Measurements from ENCODE around the gene NRXN3.

NRXN3 gene

DNA sequence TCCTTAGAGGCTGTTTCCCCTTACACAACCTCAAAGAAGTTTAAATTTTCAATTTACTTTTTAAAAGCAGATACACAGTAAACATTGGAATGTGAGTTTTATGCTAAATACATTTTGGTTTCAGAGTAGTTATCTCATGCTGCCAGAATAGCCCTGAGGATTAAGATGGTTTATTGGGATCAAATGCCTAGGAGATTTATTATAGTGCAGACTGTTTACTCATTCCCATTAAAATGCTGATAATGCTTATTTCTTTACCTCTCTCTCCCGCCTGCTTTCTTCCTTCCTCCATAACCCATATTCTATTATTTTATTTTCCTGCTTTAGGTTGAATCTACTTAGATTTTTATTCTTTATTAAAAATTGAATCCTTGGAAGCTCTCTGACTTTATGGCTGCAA is 1701.0 kb downstream of the NRXN3 start:
- TF ChIP-seq, protein P1, sequence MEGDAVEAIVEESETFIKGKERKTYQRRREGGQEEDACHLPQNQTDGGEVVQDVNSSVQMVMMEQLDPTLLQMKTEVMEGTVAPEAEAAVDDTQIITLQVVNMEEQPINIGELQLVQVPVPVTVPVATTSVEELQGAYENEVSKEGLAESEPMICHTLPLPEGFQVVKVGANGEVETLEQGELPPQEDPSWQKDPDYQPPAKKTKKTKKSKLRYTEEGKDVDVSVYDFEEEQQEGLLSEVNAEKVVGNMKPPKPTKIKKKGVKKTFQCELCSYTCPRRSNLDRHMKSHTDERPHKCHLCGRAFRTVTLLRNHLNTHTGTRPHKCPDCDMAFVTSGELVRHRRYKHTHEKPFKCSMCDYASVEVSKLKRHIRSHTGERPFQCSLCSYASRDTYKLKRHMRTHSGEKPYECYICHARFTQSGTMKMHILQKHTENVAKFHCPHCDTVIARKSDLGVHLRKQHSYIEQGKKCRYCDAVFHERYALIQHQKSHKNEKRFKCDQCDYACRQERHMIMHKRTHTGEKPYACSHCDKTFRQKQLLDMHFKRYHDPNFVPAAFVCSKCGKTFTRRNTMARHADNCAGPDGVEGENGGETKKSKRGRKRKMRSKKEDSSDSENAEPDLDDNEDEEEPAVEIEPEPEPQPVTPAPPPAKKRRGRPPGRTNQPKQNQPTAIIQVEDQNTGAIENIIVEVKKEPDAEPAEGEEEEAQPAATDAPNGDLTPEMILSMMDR (IDR thresholded peaks at IDR 0.05; ENCODE audit: low read depth, low read length, missing control alignments), result no peak
- no peak overlapping the region for H3K4me3 ChIP-seq (replicated peaks; ENCODE audit: low read depth, low read length)
- DNase-seq (ENCODE audit: extremely low read depth, low read depth), result no peak

DNA sequence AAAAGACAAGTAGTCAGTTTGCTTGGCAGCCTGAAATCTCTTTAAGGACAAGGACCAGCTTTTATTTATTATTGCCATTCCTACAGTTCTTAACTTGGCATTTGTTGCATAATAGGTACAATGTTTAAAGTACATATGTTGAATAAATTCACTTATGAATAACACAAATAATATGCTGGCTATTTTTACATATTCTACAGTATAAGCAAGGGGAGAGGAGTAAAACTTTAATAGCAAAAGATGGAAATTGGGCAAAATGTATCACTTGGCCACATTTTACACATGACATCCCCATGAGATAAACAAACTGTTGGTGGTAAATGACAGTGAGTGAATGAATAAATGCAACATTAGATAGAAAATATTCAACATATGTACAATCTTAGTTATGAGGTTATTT is 1708.1 kb downstream of the NRXN3 start:
- no peak for DNase-seq (ENCODE audit: extremely low read depth, low read depth)
- TF ChIP-seq, protein P1 (IDR thresholded peaks at IDR 0.05; ENCODE audit: low read depth, low read length, missing control alignments), result no peak
- no peak overlapping the region for H3K4me3 ChIP-seq (replicated peaks; ENCODE audit: low read depth, low read length)

DNA sequence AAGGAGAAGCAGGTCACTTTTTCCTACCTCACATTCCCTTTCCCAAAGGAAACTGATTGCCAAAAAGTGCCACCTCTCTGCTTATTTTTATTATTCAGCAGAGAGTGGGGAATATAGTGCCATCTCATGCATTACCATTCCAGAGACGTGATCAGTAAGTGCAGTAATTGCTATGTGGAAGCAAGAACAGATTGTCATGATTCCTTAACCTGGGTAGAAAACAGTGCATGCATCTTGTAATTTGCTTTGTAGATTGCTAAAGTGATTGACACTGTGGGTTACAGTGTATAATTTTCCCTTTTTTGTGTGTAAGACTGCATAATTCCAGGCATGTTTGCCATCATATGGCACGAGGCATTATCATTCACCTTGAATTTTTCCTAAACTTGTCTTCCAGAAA is 1708.6 kb downstream of the NRXN3 start:
- TF ChIP-seq, protein P1 (IDR thresholded peaks at IDR 0.05; ENCODE audit: low read depth, low read length, missing control alignments), result no peak
- H3K4me3 ChIP-seq (replicated peaks; ENCODE audit: low read depth, low read length), result no peak overlapping the region
- no peak for DNase-seq (ENCODE audit: extremely low read depth, low read depth)

DNA sequence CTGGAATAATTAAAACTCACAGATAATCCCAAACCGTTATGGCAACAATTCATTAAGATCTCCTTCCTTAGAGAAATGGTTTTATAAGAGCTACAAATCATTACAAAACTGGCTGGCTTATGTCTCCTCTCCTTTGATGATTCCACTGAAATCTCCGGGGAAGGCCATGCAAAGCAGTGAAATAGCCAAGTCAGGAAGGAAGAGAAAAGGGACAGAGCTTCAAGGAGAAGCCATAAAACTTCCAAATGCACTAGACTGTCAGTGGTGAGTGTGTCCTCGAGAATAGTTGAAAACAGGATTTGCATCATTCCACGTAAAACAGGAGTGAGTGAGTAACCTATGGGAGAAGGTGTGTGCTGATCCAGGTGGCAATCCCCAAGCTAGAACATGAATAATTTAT is 1711.1 kb downstream of the NRXN3 start:
- TF ChIP-seq, protein P1 (IDR thresholded peaks at IDR 0.05; ENCODE audit: low read depth, low read length, missing control alignments), result no peak
- no peak for DNase-seq (ENCODE audit: extremely low read depth, low read depth)
- no peak overlapping the region for H3K4me3 ChIP-seq (replicated peaks; ENCODE audit: low read depth, low read length)

DNA sequence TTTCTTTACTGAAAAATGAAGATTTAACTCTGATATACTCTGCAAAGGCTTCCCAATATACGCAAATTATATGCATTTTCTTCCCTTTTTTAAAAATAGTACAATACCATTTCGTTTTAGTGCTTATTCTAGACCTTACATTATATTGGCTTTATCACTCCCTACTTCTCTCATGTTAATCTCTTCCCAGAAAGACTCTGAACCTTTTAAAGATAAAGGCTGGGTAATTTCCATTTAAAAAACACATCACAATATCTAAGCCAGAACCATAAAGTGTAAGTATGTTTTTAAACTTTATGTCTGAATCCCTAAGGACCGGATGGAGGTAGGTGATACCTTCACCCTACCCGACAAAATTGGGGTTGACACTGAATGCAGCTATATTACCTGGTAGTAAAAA is 1720.4 kb downstream of the NRXN3 start:
- H3K4me3 ChIP-seq (replicated peaks; ENCODE audit: low read depth, low read length), result no peak overlapping the region
- TF ChIP-seq, protein P1 (IDR thresholded peaks at IDR 0.05; ENCODE audit: low read depth, low read length, missing control alignments), result no peak
- DNase-seq (ENCODE audit: extremely low read depth, low read depth), result no peak

DNA sequence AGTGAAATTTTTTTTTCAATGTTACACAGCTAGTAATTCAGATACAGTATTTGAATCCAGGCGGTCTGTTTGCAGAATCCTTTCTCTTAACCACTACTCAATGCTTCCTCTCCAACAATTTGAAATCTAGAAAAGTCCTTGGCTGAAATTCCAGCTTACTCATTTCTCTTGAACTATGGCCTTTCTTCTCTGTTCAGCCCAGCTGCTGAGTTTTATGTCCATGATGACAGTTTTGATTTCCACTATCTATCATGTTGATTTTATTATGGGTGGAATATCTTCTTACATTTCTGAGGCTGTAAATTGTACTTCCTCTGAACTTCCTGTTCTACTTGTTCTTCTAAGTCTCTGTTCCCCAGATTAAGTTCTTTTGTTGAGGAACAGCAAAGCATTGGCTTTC is 1725.8 kb downstream of the NRXN3 start:
- no peak overlapping the region for H3K4me3 ChIP-seq (replicated peaks; ENCODE audit: low read depth, low read length)
- DNase-seq (ENCODE audit: extremely low read depth, low read depth), result no peak
- TF ChIP-seq, protein P1 (IDR thresholded peaks at IDR 0.05; ENCODE audit: low read depth, low read length, missing control alignments), result no peak

DNA sequence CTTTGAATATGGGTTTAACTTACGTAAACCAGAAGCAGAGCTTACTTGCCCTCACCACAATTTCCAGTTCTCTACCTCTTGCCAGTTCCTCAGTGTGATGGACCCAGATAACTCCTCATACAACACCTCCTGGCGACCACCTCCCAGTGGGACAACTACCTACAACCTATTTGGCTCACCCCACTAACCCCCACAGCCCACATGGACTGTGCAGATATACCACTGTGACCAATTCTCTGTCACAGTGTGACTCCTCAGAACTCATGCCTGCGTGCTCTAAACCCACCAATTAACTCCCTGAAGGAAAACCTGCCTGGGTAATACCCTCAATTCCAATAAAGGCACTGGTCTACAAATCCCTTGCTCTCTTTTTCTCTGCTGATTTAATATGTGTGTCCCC is 1729.4 kb downstream of the NRXN3 start:
- no peak for DNase-seq (ENCODE audit: extremely low read depth, low read depth)
- TF ChIP-seq, protein P1 (IDR thresholded peaks at IDR 0.05; ENCODE audit: low read depth, low read length, missing control alignments), result no peak

More for the DNA sequence above, 1729.4 kb downstream of the NRXN3 start:
- no peak overlapping the region for H3K4me3 ChIP-seq (replicated peaks; ENCODE audit: low read depth, low read length)

Data from HFF-Myc (cell line).